GM18499 (cell line): ENCODE measurements around the gene ARCN1.

Experiments
- ATAC-seq: cut with Tn5 transposase; IDR thresholded peaks from one replicate; pipeline ENCODE4 v1.9.1; 2021; ENCODE audit warnings: moderate number of reproducible peaks; ENCODE audit not compliant: insufficient read depth, unreplicated experiment

ARCN1 gene

DNA sequence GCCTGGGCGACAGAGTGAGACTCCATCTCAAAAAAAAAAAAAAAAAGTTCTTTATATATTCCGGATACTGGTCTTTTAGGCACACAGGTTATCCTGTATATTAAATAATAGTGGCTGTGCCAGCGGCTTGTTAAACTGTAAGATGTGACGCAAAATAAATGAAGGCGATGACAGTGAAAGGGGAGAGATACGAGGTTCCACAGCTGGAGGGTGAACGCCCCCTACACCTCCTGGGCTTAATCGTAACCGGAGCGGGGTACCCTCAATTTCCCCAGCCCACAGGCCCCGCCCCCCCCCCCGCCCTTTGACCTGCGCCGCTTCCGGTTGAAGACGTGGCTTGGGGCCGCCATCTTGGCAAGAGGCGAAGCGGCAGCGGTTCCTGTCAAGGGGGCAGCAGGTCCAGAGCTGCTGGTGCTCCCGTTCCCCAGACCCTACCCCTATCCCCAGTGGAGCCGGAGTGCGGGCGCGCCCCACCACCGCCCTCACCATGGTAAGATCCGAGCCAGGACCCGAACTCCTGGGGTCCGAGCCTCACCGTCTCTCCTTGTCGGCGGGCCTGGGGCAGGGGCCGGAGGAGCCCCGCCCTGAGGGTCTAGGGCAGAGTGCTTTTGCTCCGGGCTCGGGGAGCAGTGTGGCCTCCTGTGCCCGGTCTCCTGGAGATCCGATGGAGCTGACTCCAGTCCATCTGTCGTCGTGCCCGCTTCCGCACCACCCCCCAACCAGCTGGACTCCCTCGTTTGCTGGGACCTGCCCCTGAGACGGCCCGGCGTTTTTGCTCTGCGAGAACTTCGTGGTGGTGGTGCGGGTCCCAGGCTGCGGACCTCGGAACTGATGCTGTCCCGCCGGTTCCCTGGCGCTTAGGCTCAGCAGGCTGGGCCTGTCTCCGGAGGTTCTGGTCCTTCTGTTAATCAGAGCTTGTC, at the start of gene ARCN1:
Gene ARCN1, plus strand, starts transcription at position 349 of the 920 bp plus-strand sequence. Its CDS starts 139 bp downstream, at position 488.
- ATAC-seq, result no peak

DNA sequence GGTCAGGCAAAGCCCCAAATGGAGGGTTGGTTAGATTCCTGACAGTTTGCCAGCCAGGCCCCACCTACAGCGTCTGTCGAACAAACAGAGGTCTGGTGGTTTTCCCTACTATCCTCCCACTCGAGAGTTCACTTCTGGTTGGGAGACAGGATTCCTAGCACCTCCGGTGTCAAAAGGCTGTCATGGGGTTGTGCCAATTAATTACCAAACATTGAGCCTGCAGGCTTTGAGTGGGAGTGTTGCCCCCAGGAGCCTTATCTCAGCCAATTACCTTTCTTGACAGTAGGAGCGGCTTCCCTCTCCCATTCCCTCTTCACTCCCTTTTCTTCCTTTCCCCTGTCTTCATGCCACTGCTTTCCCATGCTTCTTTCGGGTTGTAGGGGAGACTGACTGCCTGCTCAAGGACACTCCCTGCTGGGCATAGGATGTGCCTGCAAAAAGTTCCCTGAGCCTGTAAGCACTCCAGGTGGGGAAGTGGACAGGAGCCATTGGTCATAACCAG, 49.6 kb upstream of the ARCN1 start:
- ATAC-seq, result no peak

DNA sequence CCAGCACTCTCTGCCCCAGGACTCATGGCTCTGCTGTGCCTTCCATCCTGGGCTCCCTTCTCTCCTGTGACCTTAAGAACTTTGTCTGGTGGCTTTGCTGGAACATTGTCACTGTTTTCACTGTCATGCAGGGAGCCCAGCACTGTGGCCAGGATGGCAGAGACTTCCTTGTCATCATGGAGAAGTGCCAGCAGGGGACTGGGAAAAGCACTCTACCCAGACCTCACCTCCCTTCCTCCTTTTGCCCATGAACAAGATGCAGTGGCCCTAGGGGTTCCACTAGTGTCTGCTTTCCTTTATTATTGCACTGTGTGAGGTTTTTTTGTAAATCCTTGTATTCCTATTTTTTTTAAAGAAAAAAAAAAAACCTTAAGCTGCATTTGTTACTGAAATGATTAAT, 47.9 kb upstream of the ARCN1 start:
- no peak for ATAC-seq

DNA sequence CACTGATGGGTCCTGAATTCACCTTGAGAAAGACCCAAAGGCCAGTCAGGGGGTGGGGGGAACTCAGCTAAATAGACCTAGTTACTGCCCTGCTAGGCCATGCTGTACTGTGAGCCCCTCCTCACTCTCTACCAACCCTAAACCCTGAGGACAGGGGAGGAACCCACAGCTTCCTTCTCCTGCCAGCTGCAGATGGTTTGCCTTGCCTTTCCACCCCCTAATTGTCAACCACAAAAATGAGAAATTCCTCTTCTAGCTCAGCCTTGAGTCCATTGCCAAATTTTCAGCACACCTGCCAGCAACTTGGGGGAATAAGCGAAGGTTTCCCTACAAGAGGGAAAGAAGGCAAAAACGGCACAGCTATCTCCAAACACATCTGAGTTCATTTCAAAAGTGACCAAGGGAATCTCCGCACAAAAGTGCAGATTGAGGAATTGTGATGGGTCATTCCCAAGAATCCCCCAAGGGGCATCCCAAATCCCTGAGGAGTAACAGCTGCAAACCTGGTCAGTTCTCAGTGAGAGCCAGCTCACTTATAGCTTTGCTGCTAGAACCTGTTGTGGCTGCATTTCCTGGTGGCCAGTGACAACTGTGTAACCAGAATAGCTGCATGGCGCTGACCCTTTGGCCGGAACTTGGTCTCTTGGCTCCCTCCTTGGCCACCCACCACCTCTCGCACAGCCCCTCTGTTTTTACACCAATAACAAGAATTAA, 47.3 kb upstream of the ARCN1 start:
- ATAC-seq, result no peak

DNA sequence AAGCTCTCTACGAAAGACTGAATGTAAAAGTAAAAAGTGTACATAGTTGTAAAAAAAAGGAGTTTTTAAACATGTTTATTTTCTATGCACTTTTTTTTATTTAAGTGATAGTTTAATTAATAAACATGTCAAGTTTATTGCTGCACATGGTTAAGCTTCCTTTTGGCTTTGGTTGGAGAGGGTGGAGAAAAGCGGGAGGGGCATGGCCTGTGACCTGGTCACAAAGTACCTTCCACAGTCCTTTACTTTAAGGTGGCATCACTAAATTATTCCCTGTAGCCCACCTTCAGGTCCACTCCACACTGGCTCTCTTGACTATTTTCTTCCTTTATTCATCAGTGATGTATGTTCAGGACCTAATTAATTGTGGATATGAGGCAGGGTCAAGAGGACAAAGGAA, 45.5 kb upstream of the ARCN1 start:
- ATAC-seq, result no peak

DNA sequence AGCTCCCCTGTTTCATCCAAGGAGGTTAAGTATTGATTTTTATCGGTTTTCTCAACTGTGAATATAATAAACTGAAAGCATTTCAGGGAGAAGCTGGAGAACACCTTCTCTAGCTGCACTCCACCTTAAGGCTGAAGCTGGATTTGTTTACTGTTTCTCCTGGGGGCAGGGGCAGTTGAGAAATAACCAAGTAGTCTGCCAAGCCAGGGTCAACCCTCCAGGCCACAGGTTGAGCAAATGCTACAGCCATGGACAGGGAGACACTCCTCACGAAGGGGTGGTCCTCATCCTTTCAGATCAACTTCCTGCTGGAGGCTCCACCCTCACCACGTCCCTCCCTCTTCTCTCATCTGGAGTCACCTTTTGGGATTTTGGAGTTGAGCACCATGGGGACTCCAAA, 45.1 kb upstream of the ARCN1 start, which contains the start of gene TTC36:
Gene TTC36, plus strand, starts transcription at position 366 of the 400 bp plus-strand sequence. Its CDS starts 21 bp downstream, at position 387.
- ATAC-seq, result no peak

DNA sequence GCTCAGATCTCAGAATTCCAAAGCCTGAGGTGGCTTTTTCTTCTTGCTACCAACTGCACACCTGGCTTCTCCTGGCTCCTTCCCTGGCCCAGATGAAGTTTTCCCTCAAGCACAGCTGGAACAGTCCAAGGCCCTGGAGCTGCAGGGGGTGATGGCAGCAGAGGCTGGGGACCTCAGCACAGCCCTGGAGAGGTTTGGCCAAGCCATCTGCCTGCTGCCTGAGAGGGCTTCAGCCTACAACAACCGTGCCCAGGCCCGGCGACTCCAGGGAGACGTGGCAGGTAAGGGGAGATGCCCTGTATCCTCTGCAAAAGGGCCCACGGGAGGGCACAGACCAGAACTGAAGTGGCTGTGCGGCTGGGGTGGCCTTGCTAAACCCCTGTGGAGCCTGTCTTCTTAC, 43.7 kb upstream of the ARCN1 start:
- ATAC-seq, result no peak

DNA sequence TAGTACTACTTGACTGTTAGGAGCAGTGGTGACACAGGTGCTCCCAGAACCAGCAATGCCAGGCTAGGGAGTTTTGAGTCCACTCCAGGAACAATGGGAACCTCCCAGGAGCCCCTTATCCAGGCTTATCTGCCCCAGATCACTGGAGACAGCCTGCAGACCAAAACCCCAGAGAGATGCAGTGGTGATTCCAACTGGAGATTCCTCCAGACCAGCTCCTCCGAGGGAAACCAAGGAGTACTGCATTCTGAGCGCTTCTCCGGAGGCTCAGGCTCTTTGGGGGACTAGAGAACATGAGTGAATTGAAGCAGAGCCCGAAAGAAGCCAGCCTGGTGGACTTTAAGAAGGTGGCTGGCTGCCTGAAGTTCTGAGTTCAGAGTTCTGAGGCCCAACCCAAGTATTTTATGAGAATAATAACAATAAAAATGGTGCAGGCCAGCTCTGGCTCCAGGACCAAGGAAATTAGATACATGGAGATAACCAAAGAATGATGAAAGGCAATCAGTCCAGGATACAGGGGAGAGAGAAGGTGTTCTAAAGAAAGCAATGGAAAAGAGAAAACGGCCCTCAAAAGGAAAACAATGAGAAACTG, 42.5 kb upstream of the ARCN1 start:
- ATAC-seq, result no peak

DNA sequence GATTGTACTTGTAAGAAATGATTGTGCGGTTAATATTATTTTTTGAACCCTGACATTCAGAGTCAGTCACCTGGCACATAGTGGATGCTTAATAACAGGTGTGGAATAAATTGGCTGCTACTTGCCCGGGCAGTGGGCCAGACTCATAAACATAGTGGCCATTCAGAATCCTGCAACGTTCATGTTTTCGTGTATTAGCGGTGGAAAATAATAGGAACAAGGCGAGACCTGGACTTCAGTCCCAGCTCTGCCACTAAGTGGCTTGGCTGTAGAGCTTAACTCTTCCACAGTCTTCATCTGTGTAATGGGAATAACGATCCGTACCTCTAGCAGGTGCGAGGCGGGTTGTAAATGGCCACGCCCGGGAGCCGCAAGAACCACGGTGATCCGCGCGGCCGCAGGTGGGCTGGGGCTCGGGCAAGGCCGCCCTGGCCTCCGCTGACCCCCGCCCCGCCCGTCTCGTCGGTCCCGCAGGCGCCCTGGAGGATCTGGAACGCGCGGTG, 42.0 kb upstream of the ARCN1 start:
- no peak for ATAC-seq

DNA sequence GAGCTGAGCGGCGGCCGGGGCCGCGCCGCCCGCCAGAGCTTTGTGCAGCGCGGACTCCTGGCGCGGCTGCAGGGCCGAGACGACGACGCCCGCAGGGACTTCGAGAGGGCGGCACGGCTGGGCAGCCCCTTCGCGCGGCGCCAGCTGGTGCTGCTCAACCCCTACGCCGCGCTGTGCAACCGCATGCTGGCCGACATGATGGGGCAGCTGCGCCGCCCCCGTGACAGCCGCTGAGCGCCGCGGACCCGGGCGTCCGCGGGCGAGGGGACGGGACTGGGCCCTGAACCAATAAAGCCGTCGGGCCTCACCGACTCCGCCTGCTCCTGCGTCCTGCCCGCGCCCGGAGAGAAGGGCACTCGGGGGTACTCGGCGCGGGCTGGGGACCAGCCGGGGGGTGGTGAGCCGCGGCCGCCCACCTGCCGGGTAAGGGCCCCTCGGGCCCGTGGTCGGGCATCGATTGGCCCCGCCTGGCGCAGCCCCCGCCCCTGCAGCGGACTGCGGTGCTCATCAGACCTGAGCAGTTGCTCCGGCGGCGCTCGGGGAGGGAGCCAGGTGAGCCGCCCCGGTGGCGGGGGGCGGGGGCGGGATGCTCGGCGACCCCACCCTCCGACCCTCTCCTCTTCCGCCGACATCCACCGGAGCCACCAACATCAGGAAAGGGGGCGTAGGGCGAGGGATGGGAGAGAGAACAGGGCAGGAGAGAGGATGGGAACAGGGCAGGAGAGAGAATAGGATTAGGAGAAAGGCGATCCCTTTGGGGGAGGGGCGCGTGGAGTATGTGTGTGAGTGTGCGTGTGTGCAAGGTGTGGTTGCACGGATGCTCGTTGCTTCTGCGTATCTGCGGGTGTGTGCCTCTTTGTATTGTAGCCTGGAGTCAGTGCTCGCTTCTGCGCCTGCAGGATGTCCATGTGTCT, 41.3 kb upstream of the ARCN1 start, which contains the start of gene TMEM25:
Gene TMEM25, plus strand, starts transcription at position 510 of the 914 bp plus-strand sequence. CDS start 610 bp downstream, outside the sequence.
- ATAC-seq, result no peak

DNA sequence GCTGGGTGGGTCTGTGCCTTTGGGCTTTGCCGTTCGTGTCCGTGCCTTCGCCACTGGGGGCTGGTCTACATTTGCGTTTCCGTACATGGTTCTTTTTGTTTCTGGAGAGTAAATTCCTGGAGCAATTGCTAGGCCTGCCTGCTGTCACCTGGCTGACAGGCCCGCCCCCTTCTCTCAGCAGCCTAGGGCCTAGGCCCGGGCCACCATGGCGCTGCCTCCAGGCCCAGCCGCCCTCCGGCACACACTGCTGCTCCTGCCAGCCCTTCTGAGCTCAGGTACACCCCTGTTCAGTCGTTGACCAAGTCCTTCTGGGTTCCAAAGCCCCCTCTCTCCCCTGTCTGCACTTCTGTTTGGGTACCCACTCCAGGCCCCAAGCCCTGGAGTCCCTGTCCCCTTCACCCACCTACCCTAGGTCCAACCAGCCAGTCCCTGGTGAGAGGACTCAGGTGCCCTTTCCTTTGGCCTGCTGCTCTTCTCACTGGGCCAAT, 40.6 kb upstream of the ARCN1 start:
- no peak for ATAC-seq

DNA sequence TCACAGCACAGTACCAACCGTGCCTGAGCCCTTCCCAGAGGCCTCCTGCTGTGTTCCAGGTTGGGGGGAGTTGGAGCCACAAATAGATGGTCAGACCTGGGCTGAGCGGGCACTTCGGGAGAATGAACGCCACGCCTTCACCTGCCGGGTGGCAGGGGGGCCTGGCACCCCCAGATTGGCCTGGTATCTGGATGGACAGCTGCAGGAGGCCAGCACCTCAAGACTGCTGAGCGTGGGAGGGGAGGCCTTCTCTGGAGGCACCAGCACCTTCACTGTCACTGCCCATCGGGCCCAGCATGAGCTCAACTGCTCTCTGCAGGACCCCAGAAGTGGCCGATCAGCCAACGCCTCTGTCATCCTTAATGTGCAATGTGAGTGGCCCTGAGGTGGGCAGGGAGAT, 40.1 kb upstream of the ARCN1 start:
- no peak for ATAC-seq

DNA sequence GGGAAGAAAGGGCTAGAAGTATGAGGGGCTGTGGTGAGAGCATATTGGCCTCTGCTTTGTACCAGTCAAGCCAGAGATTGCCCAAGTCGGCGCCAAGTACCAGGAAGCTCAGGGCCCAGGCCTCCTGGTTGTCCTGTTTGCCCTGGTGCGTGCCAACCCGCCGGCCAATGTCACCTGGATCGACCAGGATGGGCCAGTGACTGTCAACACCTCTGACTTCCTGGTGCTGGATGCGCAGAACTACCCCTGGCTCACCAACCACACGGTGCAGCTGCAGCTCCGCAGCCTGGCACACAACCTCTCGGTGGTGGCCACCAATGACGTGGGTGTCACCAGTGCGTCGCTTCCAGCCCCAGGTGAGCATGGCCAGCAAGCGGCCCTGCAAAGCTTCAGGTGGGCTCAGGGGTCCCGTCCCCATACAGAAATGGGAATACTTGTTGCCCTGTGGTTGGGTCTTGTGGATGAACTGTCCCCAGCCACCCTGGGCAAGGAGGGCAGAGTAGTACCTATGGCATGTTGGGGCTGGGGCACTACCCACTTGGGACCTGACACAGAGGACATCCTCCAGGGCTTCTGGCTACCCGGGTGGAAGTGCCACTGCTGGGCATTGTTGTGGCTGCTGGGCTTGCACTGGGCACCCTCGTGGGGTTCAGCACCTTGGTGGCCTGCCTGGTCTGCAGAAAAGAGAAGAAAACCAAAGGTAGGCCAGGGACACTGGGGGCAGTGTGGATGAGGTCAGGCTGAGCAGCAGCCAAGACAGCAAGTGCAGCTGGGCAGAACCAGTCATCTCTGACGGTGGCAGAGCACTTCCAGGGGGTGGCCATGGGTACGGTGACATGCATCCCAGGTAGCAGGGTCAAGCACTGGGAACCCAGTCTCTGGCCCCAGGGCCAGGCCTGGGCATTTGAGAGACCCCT, 39.1 kb upstream of the ARCN1 start:
- no peak for ATAC-seq

DNA sequence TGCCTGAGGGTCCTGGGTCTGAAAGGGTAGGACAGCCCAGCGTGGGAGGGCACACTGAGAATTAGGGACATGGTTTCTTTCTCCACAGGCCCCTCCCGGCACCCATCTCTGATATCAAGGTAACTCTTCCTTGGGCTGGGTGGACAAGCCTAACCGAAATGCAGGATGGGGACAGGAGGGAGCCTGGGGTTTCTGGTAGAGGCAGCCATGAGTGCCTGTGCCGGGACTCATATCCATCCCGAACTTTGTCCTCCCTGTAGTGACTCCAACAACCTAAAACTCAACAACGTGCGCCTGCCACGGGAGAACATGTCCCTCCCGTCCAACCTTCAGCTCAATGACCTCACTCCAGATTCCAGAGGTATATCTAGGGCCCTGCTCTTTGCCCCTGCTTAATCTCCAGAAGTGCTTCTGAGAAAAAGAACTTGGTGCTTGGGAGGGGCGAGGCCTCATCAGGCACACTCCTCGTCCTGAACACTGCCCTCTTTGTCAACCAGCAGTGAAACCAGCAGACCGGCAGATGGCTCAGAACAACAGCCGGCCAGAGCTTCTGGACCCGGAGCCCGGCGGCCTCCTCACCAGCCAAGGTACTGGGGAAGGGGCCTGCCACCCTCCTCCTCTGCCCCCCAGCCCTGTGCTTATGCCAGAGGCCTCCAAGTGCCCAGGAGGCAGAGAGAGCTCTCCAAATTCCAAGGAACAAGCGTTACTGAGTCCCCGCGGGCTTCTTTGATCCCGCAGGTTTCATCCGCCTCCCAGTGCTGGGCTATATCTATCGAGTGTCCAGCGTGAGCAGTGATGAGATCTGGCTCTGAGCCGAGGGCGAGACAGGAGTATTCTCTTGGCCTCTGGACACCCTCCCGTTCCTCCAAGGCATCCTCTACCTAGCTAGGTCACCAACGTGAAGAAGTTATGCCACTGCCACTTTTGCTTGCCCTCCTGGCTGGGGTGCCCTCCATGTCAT, 38.2 kb upstream of the ARCN1 start:
- ATAC-seq, result no peak

DNA sequence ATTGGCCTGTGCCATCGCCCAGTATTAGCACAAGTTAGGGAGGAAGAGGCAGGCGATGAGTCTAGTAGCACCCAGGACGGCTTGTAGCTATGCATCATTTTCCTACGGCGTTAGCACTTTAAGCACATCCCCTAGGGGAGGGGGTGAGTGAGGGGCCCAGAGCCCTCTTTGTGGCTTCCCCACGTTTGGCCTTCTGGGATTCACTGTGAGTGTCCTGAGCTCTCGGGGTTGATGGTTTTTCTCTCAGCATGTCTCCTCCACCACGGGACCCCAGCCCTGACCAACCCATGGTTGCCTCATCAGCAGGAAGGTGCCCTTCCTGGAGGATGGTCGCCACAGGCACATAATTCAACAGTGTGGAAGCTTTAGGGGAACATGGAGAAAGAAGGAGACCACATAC, 36.9 kb upstream of the ARCN1 start:
- no peak for ATAC-seq

DNA sequence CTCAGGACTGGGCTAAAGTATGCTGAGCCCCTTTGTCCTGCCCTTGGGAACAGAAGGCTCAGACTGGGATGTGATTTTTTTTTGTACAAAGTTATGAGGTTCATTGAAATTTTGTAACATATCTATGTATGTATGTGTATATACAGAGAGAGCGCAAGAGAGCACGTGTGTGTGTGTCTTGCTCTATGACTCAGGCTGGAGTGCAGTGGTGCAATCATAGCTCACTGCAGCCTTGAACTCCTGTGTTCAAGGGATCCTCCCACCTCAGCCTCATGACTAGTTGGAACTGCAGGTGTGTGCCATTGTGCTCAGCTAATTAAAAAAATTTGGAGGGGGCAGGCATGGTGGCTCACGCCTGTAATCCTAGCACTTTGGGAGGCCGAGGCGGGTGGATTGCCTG, 35.5 kb upstream of the ARCN1 start:
- no peak for ATAC-seq

DNA sequence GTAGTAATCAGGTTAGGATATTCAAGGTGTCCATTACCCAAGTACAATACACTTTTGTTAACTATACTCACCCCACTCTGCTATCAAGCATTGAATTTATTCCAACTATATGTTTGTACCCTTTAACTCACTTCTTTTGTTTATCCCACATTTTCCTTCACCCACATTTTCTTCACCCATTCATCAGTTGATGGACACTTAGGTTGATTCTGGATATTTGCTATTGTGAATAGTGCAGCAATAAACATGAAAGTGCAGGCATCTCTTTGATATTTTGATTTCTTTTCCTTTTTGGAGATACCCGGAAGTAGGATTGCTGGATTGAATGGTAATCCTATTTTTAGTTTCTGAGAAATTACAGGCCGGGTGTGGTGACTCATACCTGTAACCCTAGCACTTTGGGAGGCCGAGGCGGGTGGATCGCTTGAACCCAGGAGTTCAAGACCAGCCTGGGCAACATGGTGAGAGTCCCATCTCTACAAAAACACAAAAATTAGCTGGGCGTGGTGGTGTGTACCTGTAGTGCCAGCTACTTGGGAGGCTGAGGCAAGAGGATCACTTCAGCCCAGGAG, 34.7 kb upstream of the ARCN1 start:
- no peak for ATAC-seq
